Measurements from ENCODE around the gene SLC6A12. TPM values are rescaled to one million over a fixed set of nuclear protein-coding genes. Genes with fewer than 3 reads are reported as not detected.
A peak's percentile ranks its signal among the peaks of the same experiment; 100 is the strongest.

SLC6A12 gene
- total RNA-seq, 4 donors from 2014 or later: 0.17 to 0.78 (median 0.34) TPM; not detected in 1

DNA sequence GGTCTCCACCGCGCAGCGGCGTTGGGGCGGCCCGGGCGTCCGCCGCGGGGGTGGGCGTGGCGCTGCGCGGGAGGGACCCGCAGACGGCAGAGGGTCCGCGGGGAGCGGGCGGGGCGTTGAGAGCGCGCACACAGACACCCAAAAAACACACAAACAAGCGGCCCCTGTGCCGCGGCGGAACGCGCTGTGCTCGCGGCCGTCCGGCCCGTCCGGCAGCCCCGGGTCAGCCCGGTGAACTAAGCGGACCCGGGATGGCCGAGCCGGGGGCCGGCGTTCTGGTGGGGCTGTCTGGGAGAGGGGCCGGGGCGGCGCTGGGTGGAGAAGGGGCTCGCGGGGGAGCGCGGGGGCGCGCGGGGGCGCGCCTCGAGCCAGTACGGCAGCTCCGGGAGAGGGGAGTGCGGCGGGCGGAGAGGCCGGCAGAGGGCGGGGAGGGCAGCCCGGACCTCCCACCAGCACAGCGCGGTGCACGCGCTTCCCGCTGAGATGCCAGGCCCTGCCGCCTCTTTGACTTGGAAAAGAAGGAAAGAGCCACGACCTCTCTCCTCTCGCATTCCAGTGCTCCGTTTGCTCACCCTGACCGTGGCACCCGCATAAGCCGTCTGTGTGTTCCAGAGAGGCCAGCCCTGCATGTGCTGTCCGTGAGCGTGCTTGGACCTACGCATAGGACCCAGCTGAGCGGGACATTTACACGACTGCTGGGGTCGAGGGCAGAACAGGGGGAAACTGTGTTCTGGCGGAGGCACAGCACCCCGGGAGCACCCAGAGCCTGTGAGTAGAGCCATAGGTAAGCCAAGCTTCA is 10.3 kb downstream of the SLC6A12 start:
- H3K27me3 ChIP-seq: peaks cover 0 to 86% (median 17%) of the 10 kb centered on the region in 4 donors
- no peaks in the 10 kb centered on the region for H3K36me3 ChIP-seq
- no peak for TF ChIP-seq POLR2AphosphoS5 (IDR thresholded peaks at IDR 0.05)
- peak in 1 of 3 experiments; percentile 20 for TF ChIP-seq CTCF (IDR thresholded peaks at IDR 0.05)
- 0% methylated on average over 3 of the region's 84 CpGs for WGBS
- intact Hi-C loops (cut with DNase I): no loop called here
- peaks cover 4 to 19% (median 14%) of the 10 kb centered on the region in 4 donors for H3K4me1 ChIP-seq
- H3K4me3 ChIP-seq: peak overlapping the region; percentile 56 to 60 (median 58)
- DNase-seq (ENCODE audit: extremely low spot score): no peak
- H3K27ac ChIP-seq (replicated peaks in 1 of 4): no peak overlapping the region
- no peaks in the 10 kb centered on the region for H3K9me3 ChIP-seq

DNA sequence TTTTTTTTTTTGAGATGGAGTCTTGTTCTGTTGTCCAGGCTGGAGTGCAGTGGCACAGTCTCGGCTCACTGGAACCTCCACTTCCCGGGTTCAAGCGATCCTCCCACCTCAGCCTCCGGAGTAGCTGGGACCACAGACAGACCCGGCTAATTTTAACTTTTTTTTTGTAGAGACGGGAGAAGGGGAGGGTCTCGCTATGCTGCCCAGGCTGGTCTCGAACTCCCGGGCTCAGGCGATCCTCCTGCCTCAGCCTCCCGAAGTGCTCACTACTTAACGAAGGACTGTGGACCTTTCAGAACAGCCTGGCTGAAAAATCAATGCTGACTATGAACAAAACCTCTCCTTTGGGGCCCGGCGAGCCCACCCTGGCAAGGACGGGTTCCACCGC is 10.9 kb downstream of the SLC6A12 start:
- Histone ChIP-seq H3K36me3 (no peaks in the 10 kb centered on the region), H3K4me3 (peak overlapping the region; percentile 56 to 60 (median 58)), H3K9me3 (no peaks in the 10 kb centered on the region), H3K27me3 (peaks cover 0 to 84% (median 17%) of the 10 kb centered on the region in 4 donors), H3K27ac (replicated peaks in 1 of 4) (no peak overlapping the region), H3K4me1 (peaks cover 4 to 19% (median 14%) of the 10 kb centered on the region in 4 donors)
- TF ChIP-seq POLR2AphosphoS5 (IDR thresholded peaks at IDR 0.05): no peak
- no peak for TF ChIP-seq EP300 (IDR thresholded peaks at IDR 0.05)
- TF ChIP-seq CTCF (IDR thresholded peaks at IDR 0.05): no peak
- no peak for TF ChIP-seq POLR2A (IDR thresholded peaks at IDR 0.05; ENCODE audit: low read depth)
- intact Hi-C loops (cut with DNase I): no loop called here
- no peak for DNase-seq (ENCODE audit: extremely low spot score)
- 89% methylated on average over 7 of the region's 16 CpGs for WGBS

DNA sequence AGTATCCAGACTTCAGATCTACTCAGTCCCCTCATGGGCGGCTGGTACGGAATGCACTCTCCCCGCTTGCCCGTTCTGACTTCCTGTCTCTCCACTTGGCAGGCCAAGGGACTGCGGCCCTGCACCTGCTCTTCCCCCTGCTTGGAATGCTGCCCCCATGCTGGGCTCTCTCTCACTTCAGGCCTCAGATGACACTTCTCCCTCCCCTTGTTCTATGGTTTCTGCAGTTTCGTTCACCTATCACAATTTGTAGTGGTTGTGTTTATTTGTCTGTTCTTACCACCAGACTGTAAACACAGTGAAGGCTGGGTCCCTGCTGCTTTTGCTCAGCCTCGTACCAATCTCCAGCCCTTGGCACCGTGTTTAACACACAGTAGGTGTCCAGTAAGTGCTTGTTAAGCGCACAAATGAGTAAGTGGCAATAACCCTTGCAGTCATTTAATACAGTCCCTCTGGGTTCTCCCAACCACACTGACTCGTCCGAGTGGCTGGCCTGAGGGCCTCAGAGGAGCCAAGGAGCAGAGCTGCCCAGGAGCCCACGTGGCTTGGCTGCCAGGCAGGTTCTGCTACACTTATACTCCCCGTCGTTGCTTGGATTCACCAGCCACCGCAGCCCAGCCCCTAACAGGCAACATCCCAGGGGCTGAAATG is 11.8 kb downstream of the SLC6A12 start:
- no peaks in the 10 kb centered on the region for H3K36me3 ChIP-seq
- no peak for DNase-seq (ENCODE audit: extremely low spot score)
- TF ChIP-seq POLR2AphosphoS5 (IDR thresholded peaks at IDR 0.05) (no peak), EP300 (IDR thresholded peaks at IDR 0.05) (no peak), POLR2A (IDR thresholded peaks at IDR 0.05; ENCODE audit: low read depth) (no peak), CTCF (IDR thresholded peaks at IDR 0.05) (no peak)
- H3K4me3 ChIP-seq: no peak overlapping the region
- intact Hi-C loops (cut with DNase I): no loop called here
- H3K27me3 ChIP-seq: peaks cover 0 to 84% (median 16%) of the 10 kb centered on the region in 4 donors
- no peak overlapping the region for H3K27ac ChIP-seq (replicated peaks in 1 of 4)
- 74% methylated on average over 15 of the region's 15 CpGs for WGBS
- no peaks in the 10 kb centered on the region for H3K9me3 ChIP-seq
- peaks cover 4 to 19% (median 14%) of the 10 kb centered on the region in 4 donors for H3K4me1 ChIP-seq

DNA sequence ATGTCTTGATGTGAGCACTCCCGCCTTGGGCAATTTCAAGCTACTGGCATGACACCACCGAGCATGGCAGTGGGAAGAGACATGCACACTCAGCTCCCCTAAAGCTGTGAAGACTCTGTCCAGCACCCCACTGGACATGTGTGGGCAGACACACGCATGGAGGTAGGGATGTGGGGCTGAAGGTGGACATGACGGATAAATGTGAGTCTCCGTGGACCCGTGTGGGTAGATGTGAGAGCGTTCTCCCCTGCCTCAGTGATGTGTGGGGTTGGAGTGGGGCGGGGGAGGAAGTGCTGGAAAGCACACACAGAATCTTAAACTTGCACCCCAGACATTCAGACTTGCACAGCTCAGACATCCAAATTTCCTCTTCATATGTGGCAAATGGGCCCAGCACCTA is 12.6 kb downstream of the SLC6A12 start:
- H3K36me3 ChIP-seq: no peaks in the 10 kb centered on the region
- no peak for TF ChIP-seq POLR2A (IDR thresholded peaks at IDR 0.05; ENCODE audit: low read depth)
- no peak for TF ChIP-seq EP300 (IDR thresholded peaks at IDR 0.05)
- TF ChIP-seq CTCF (IDR thresholded peaks at IDR 0.05): no peak
- WGBS: 79% methylated on average over 8 of the region's 8 CpGs
- H3K27ac ChIP-seq (replicated peaks in 1 of 4): no peak overlapping the region
- no peak overlapping the region for H3K4me3 ChIP-seq
- intact Hi-C loops (cut with DNase I): no loop called here
- peaks cover 0 to 81% (median 16%) of the 10 kb centered on the region in 4 donors for H3K27me3 ChIP-seq
- H3K9me3 ChIP-seq: no peaks in the 10 kb centered on the region
- H3K4me1 ChIP-seq: peaks cover 4 to 19% (median 14%) of the 10 kb centered on the region in 4 donors
- DNase-seq (ENCODE audit: extremely low spot score): no peak

All from esophagus muscularis mucosa (tissue), 4 donors.